GM12874 (cell line): Measurements from ENCODE around the gene CFAP74.

Experiments used
- CTCF ChIP-seq: IDR thresholded peaks from 2 replicates; pipeline ENCODE4 v1.5.1; 2011; ENCODE audit warnings: low read depth, mild to moderate bottlenecking, control low read depth, low read length, moderate library complexity; ENCODE audit not compliant: insufficient read depth

CFAP74 gene

GRCh38 chr1:2009101-2010053, 5.8 kb upstream of the CFAP74 start:
- no peak for TF ChIP-seq CTCF

GRCh38 chr1:2004856-2005255, 1.3 kb upstream of the CFAP74 start:
- TF ChIP-seq CTCF = no peak

- TF ChIP-seq CTCF = no peak
Observed at GRCh38 chr1:2001773-2002411, 1.7 kb downstream of the CFAP74 start.

- no peak for TF ChIP-seq CTCF
Observed at GRCh38 chr1:2000850-2001249, 2.7 kb downstream of the CFAP74 start.

- TF ChIP-seq CTCF = no peak
Observed at GRCh38 chr1:2000432-2000831, 3.2 kb downstream of the CFAP74 start.

GRCh38 chr1:1997576-1997975, 6.0 kb downstream of the CFAP74 start:
- no peak for TF ChIP-seq CTCF

GRCh38 chr1:1996207-1996651, 7.4 kb downstream of the CFAP74 start:
- TF ChIP-seq CTCF = no peak
